HG02852 (cell line): ENCODE measurements around the gene MYO5C.
A peak's percentile ranks its signal among the peaks of the same experiment; 100 is the strongest.

Source experiments
- ATAC-seq: cut with Tn5 transposase; IDR thresholded peaks from one replicate; pipeline ENCODE4 v1.9.1; 2021; ENCODE audit warnings: mild to moderate bottlenecking, moderate library complexity; ENCODE audit not compliant: unreplicated experiment

Gene MYO5C

DNA sequence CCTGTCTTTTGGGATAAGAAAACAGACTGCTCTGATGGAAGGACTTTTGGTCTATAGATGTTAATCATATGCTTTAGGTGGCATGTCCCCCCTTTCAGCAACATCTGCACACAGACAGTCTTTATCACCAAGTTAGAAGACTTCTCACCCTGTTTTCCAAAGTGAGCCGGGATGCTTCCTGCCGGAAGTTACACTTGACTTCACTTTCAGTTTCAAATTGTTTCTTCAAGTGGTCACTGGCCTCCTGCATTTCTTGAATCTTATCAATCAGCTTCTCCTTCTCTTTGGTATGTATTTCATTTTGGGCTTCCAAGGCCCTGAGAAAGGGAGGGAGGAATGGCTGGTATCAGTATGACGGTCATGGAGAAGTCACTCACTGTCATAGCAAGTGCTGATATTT is 77.2 kb downstream of the MYO5C start:
- ATAC-seq, result no peak

DNA sequence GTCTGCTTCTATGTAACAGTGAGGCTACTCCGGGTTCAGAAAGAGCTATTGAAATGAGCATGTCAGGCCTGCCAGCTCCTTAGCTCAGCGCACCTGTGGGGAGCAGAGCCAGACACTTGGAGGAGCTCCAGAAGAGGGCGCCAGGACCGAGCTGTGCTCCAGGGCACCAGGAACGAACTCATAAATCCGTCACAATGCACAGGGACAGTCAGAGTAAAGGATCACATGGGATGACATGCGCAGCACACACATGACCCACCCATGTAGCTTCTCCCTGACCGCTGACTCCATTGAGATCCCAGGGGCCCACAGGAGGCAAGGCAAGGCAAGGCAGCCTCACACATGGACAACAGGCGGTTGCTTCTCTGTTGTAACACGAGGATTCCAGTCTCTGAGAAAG is 78.4 kb downstream of the MYO5C start:
- no peak for ATAC-seq

DNA sequence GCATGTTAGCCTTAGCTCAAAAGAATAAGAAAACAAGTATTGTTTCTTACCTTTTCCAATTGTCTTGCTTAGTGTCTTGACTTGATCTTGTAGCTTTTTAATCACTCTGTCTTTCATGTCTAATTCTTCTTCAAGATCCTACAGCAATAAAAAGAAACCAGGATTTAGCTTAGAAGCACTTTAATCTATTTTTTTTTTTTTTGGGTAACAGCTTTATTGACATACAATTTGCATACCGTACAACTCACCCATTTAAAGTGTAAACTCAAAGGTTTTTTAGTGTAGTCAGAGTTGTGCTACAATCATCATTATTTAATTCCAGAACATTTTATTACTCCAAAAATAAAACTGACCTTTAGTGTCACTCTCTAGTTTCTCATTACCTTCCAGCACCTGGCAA is 81.1 kb downstream of the MYO5C start:
- no peak for ATAC-seq

DNA sequence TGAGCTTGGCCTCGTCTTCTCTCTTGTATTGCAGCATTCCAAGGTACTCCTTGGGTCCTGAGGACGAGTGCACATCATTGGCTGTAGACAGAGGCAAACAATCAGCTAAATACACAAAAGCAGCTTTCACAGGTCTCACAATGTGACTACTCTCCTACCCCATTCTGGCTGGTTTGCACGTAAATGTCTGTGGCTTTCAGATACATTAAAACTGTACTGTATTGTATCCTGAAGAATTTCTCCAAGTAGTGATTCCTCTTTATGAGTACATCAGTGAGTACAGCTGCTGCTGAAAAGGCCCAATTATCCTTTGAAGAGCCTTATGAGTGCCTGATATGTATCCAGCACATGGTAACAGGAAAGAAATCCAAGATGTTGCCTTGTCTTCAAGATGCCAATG is 82.4 kb downstream of the MYO5C start:
- no peak for ATAC-seq

DNA sequence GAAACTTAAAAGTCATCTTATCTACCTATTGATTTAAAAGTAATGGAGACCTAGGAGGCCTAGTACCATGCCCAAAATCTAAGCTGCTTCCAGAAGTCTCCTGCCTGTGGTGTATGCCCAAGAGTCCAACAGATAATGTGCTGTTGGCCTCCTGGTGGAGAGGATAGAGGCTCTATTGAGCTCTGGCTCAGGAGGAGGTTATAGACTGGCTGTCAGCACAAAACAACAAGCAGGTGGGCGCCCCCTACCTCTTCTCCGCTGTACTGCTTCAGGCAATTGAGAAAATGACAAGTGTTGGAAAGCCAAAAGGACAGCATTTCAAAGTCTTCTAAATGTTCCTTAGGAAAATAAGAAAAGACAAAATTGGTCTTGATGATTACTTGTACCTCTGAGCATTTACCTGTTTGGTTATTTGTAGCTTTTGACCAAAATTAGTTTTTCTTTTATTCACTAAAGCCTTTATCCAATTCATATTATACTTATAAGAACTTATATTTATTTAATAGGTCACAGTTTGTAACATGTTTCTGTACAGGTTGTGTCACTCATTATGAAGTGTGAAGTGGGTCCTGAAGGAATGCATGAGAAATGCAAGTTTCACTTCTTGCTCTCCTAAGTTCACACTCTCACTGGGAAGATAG is 87.2 kb downstream of the MYO5C start:
- peak; percentile 80 for ATAC-seq

DNA sequence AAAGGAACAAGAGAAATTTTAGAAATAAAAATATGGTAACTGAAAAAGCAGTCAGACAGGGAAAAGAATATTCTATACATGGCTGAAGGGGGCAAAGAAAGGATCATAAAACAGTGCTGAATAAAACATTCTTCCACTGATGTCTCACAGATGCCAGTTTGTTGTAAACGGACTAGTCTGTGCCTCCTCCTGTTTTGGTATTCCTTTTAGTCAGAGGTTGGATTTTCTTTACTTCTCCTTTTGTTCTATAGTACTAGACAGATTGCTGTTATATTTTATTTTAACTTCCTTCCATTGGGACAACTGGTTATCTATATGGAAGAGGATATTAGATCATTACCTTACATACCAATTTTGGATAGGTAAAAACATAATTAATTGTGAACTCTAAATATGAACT is 88.4 kb downstream of the MYO5C start:
- ATAC-seq, result no peak

DNA sequence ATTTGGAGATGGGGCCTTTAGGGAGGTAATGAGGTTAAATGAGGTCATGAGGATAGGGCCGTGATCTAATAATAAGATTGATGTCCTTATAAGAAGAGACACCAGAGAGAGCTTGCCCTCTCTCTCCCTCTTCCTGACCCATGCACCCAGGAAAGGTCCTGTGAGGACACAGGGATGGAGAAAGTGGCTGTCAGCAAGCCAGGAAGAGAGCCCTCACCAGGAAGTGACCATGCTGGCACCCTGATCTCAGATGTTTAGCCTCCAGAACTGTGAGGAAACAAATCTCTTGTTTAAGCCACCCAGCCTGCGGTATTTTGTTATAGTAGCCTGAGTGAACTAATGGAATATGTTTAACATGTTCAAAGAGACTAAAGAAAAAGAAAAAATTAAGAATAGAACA is 89.2 kb downstream of the MYO5C start:
- ATAC-seq, result no peak

DNA sequence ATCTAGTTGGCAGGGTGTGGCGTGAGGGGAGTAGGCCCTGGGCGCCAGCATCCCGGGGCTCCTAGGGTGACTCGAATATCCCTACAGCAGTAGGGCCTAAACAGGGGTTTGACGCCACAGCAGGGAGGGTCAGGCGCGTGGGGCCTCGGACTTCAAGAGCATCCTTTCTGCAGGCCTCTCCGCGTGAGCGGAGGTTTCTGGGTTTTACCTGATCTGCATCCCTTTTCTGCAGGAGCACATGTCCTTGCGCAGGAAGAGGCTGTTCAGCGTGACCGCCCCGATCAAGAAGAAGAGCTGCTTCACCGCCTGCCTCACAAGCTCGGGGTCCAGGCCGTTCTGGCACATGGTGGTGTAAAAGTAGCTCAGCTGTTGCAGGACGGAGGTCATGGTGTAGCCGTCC is 90.9 kb downstream of the MYO5C start:
- no peak for ATAC-seq

DNA sequence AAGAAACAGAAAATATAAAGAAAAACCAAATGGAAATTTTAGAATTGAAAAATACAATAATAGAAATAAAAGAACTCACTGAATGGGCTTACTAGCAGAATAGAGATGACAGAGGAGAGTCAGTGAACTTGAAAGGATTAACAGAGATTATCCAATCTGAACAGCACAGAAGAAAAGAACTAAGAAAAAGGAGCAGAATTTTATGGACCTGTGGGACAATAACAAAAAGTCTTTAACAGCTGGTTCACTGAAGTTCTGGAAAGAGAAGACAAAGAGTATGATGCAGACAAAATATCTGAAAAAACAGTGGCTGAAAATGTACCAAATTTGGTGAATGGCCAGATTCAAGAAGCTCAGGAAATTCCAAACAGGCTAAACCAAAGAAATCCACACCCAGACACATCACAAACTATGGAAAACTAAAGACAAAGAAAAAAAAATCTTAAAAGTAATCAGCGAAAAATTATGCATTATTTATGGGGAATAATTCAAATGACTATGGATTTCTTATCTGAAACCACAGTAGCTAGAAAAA is 94.7 kb downstream of the MYO5C start:
- no peak for ATAC-seq

DNA sequence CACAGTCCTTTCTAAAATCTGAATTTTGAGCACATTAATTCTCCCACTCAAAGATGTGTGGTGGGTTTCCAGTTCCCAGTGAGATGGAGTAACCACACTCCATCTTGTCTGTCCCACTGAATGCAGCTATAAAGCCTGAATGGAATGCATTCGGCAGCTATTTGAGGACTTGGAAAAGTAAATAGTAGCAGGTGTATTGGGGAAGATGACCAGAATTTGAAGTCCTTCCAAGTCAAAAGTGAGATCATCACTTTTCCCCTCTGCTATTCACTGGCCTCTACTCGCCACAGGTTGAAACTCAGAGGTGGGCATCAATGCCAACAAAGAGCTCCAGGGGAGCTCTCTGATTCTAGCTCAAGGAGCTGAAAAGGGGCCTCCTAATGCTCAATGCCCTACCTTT is 96.3 kb downstream of the MYO5C start:
- no peak for ATAC-seq

DNA sequence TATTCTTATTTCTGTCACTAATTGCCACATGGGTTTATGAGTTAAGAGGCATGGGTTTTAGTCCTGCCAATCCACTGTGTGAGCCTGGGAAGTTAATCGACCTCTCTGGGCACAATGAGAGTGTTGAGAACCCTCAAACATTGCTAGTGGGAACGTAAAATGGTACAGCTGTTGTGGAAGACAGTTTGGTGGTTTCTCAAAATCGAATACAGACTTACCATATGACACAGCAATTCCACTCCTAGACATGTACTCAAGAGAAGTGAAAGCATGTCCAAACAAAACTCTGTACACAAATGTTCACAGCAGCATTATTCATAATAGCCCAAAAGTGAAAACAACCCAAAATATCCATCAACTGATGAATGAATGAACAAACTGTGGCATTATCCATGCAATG is 98.7 kb downstream of the MYO5C start:
- no peak for ATAC-seq

DNA sequence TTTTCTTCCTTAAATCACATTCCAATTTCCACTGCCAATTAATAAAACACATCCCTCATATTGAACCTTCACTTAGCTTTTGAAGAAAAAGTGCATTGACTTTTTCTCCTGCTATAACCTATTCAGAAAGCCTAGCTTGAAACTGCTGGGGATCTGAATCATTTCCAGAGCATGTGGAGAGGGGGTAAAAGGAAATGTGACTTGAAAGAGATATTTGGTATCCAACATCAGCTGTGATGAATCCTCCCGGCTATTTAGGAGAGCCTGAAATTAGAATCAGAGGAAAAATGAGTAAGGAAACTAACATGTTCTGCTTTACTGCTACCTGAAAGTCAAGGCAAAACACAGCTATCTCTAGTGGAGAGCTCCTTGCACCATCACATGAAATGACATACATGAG is 101.8 kb downstream of the MYO5C start:
- ATAC-seq, result no peak

DNA sequence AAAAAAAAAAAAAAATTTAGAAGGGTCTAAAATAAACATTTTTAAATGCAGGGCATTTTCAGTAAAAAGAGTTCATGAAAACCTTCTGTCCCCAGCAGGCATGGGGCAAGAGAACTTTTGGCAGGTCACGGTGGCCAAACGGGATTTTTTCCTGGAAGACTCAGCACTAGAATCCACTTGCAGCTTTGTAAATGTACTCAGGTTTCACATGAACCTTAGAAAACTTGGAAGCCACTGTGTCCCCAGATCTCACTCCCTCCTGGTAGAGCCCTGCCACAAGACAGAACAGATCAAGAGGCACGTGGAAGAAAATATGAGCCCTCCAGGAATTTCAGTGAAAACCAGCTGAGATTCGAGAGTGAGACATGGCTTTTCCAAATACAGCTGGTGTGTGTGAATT is 102.3 kb downstream of the MYO5C start:
- ATAC-seq, result no peak

DNA sequence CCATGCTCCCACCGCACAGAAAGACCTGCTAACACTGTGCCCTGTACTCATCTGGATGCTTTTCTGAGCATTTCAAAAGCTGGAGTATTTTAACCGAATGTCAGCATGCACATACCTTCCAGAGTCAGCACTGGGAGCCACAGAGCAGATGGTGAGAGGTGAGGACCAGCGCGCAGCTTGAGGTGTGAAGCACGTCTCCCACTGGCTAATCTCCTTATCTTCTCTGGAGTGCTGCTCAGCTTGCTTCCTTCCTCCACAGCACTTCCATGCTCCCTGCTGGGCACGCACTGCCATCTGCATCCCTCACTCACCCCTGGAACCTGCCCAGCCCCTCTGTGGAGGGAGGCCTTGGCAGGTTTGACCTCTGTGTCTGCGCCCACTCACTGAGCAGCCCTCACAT is 104.4 kb downstream of the MYO5C start, which contains the start of gene GNB5:
TSS of gene GNB5 (minus strand) at position 186 of the 400 bp plus-strand sequence. CDS start 6,716 bp downstream, outside the sequence.
- no peak for ATAC-seq

DNA sequence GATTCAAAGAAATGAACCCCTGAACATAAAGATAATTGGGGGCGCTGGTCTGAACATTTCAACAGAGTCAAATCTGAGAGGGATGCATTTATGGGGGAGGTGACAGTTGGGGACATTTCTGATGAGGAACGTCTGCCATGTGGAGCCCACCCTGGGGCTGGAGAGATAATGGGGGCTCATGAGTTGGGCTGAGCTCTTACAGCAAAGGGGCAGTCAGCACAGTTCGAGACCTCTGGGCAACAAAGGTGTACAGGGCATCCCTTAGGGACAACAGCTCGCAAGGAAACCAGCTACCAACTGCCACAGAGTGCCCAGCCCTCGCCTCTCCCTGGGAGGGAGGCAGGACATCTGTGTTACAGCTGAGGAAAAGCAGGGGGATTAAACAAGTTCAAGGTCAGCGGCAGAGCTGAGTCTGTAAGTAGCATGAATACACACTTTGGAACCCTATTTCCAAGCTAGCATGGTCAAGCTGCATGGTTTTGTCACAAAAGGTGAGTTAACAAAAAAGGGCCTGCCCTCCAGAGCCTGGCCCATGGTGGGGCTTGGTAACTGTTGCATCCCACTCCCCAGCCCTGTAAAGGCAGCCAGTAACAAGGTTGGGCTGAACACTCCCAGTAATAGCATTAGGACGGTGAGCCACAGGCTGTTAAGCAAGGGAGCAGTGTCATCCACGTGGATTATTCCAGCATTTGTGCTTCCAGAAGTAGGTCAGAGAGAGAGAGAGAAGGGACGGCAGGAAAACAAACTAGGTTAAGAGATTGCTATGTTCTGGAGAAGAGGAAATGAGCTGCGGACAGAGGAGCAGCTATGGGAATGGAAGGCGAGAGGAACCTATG is 108.7 kb downstream of the MYO5C start:
- no peak for ATAC-seq

DNA sequence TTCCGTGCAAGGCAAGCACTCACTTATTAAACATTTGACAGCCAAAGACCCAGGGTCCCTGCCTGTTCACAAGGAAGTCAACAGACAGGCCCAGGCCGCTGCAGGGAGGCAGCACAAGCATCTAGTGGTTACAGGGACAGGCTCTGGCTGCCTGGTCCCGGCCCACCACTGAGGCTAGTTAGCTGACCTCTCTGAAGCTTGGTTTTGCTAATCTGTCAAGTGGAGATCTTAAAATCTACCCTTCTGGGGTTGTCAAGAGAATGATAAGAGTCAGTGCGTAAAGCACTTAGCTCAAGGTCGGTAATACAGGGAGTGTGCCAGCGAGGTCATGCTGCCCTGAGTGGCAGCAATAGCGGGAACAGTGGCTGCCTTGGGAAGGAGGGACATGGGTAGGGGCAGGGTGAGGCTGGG is 110.4 kb downstream of the MYO5C start:
- ATAC-seq, result no peak

DNA sequence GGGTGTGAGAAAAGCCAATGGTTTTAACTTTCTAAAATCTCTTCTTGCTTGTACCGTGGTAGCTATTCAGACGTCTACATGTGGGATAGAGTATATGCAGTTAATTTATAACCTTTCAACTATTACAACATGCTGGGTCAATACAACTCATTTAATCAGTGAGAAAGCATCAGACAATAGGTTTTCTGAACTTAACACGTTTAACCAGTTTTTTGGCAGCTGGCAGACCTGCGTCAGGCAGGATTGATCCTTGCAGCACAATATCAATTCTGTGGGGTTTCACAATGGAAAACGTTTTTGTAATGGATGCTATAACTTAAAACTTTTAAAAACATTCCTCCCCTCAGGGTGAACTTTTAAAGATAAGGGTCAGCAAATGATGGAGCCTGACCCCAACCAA is 110.9 kb downstream of the MYO5C start:
- ATAC-seq, result no peak

DNA sequence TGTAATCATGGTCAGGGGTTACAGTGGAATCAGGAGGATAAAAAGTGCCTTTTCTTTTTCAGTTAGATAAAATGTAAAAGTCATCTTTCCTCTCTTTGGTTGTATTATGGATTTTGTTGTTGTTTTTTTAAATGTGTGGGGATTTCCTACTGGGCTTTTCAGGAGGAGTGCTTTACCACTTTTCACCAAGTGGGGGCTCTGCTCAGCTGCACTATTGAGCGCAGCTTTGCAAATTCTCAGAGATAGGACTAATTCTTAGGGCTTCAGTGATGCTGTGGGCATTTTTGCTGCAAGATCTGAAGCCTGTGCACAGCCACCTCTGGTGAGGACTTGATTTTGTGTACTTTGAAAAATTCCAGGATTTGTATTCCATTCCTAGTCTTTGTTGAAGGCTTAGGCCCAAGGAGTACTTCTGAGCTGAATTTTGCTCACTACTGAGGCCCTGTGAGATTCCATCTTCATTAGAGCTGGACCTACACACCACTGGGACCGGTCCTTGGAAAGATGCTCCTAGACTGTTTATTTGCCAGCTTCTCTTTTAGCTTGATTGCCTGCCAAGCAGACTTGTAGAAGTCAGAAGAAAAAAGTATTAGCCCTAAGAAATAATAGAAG is 111.9 kb downstream of the MYO5C start:
- ATAC-seq, result no peak

DNA sequence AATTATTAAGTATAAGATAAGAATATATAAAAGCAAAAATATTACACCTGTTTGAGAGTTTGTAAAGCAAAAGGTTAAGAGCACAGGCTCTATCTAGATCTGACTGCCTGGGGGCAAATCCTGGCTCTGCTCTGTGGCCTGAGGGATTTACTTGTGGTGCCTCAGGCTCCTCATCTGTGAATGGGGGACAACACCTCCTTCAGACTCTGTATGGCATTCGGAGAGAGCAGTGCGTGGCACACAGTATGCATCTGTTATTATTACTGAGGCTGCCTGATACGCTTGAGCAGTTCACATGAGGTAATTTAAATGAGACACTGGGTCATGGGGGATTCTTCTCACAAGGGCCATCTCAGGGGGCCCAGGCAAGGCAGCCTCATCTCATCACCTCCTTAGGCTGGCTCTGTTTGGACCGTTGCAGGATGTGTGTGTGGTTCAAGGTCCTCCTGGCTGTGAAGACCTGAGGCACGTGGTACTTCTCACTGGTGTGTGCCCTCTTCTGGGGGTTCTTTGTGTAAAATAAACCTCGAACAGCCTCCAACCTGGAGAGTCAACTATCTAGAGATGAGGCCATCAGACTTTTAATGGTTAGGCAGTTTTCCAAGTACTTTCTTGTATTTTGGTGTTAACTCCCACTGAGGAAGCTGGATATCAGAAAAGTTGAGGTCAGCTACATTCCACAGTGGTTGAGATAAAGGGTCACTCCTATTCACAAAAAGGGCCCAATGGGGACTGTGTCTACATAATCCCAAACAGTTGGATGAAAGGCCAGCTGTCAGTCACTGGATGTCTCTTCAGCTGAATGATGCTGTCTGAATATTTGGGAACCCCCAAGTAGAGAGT is 113.4 kb downstream of the MYO5C start:
- ATAC-seq, result no peak

DNA sequence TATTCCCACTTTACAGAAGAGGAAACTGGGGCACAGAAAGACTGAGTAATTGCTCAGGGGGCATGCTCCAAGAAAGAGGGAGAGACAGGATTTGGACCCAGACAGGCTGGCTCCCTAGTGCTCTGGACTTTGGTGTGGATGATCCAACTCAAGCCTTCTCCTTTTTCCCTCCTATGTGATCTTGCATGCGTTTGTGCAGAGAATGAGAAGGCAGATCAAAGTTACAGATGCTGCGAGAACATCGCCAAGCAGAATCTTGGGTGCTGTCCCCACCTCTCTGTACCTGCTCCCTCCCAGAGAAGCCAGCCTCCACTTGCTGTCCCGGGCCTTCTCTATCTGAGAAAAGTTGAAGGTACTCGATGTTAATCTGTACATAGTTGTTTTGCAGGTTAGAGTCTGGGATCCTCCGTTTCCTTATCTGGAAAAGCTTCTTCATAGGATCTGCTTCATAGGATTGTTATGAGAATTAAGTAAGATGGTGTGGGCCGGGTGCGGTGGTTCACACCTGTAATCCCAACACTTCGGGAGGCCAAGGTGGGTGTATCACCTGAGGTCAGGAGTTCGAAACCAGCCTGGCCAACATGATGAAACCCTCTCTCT is 114.7 kb downstream of the MYO5C start:
- ATAC-seq, result no peak
